Measurements from ENCODE around the gene SP140.

The SP140 gene

DNA sequence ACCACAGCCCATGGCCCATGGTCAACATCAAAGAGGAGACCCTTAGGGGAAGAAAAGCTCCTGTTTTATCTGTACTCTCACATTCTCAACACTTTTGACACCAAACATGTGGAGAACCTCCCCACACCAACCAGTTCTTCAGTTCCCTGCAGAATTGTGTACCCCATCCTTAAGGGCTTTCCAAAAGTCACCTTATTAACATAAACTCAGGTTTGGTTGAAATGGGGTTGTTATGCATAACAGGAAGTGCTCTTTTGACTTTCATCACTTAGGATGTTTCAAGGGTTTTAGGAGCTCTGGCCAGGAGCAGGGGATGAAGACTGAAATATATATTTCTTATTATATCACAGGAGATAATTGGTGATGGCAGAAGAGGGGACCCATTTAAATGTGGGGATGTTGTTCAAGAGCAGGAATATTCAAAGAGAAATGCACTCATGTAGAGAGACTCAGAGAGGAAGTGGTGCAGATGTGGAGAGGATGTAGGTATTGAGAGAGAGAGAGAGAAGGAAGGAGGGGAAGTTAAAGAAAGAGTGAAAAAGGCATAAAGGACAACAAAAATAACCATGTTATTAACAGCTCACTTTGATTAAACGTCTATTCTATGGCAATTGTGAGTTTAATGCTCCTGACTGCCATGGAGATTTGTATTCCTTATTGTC lies 136.6 kb downstream of the SP140 start:
- Mint-ChIP-seq H3K27ac (peak overlapping the region; percentile 36), H3K36me3 (ENCODE audit: low read depth) (peaks cover 88% of the 10 kb centered on the region), H3K4me1 (ENCODE audit: low read depth) (peaks cover 32% of the 10 kb centered on the region), H3K9me3 (peaks cover 16% of the 10 kb centered on the region), H3K27me3 (ENCODE audit: low read depth) (no peaks in the 10 kb centered on the region), H3K4me3 (peak overlapping the region; percentile 17)
- no peak for DNase-seq (ENCODE audit: low spot score)
